ENCODE measurements around the gene ADCY10. TPM values are rescaled to one million over a fixed set of nuclear protein-coding genes. Genes with fewer than 3 reads are reported as not detected.

ADCY10 gene
- total and polyA plus RNA-seq, 9 of the 15 experiments (the other 6 are each of a cell fraction or from before 2014, with no cell fraction given): 0.08 to 0.86 (median 0.22) TPM

- no peak for TF ChIP-seq ZNF407 (IDR thresholded peaks at IDR 0.05; ENCODE audit: low read depth)
- no peak for TF ChIP-seq ZNF778 (CRISPR knock-in tag; IDR thresholded peaks at IDR 0.05)
- TF ChIP-seq CCAR2 (IDR thresholded peaks at IDR 0.05; ENCODE audit: low read depth, low read length): no peak
- TF ChIP-seq, protein P1, sequence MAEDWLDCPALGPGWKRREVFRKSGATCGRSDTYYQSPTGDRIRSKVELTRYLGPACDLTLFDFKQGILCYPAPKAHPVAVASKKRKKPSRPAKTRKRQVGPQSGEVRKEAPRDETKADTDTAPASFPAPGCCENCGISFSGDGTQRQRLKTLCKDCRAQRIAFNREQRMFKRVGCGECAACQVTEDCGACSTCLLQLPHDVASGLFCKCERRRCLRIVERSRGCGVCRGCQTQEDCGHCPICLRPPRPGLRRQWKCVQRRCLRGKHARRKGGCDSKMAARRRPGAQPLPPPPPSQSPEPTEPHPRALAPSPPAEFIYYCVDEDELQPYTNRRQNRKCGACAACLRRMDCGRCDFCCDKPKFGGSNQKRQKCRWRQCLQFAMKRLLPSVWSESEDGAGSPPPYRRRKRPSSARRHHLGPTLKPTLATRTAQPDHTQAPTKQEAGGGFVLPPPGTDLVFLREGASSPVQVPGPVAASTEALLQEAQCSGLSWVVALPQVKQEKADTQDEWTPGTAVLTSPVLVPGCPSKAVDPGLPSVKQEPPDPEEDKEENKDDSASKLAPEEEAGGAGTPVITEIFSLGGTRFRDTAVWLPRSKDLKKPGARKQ (CRISPR knock-in tag; IDR thresholded peaks at IDR 0.05): no peak
- no peak for TF ChIP-seq ZZZ3 (IDR thresholded peaks at IDR 0.05)
- peak; percentile 60 to 67 for TF ChIP-seq KDM1A (IDR thresholded peaks at IDR 0.05)
- TF ChIP-seq ZNF280A (IDR thresholded peaks at IDR 0.05; ENCODE audit: low read depth, partially characterized antibody): no peak
- TF ChIP-seq ETV1 (tag; conservative IDR thresholded peaks at IDR 0.05; ENCODE audit: low read depth): 0 out of 2 replicates have a peak, but pooled peaks have one; percentile 43
- peak; percentile 74; the same call in 1 of the 2 replicates for TF ChIP-seq ZNF212 (CRISPR knock-in tag; IDR thresholded peaks at IDR 0.05)
- no peak for TF ChIP-seq ZNF174 (CRISPR knock-in tag; IDR thresholded peaks at IDR 0.05)
- peak; percentile 63 for TF ChIP-seq VEZF1 (CRISPR knock-in tag; IDR thresholded peaks at IDR 0.05)
- TF ChIP-seq NFE2L1 (tag; IDR thresholded peaks at IDR 0.05; ENCODE audit: borderline replicate concordance, low read depth): peak; percentile 97
- TF ChIP-seq GTF2E2 (tag; IDR thresholded peaks at IDR 0.05): peak; percentile 72; the same call in 1 of the 2 replicates
- no peak for TF ChIP-seq YBX1 (IDR thresholded peaks at IDR 0.05)
Observed at GRCh38 chr1:167819849-167820683, 93.9 kb downstream of the ADCY10 start (continued).
